GM21619 (cell line): Measurements from ENCODE around the gene ASIC3.
"Not testable (repeated sequence)": the region's sequence is repeated elsewhere in the genome, so short reads cannot be mapped to it uniquely, and the experiment has no call there.

Experiments
- ATAC-seq: cut with Tn5 transposase; IDR thresholded peaks from one replicate; pipeline ENCODE4 v1.9.1; 2021; ENCODE audit not compliant: unreplicated experiment

ASIC3 gene

GRCh38 chr7:151013733-151014497 lies 34.4 kb upstream of the ASIC3 start:
- ATAC-seq: no peak

GRCh38 chr7:151014950-151015349 lies 33.4 kb upstream of the ASIC3 start:
- no peak for ATAC-seq

DNA sequence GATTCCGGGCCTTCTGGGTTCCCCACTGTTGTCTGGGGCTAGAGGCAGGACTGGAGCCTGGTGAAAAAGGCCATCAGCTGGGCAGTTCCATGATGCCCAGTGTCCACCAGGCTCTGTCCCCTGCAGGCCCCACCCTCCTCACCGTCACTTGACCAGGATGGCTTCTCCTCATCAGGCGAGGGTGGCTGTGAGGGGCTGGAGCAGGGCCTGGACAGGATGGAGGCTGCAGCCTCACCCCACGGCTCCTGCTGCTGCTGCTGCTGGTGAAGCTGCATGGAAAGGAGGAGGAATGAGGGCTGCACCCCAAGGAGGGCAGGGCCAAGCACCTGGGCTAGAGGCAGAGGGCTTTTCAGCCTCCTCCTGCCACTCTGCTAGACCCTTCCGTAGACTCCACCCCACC lies 32.4 kb upstream of the ASIC3 start:
- no peak for ATAC-seq

GRCh38 chr7:151016505-151016904 lies 31.8 kb upstream of the ASIC3 start:
- ATAC-seq: no peak

DNA sequence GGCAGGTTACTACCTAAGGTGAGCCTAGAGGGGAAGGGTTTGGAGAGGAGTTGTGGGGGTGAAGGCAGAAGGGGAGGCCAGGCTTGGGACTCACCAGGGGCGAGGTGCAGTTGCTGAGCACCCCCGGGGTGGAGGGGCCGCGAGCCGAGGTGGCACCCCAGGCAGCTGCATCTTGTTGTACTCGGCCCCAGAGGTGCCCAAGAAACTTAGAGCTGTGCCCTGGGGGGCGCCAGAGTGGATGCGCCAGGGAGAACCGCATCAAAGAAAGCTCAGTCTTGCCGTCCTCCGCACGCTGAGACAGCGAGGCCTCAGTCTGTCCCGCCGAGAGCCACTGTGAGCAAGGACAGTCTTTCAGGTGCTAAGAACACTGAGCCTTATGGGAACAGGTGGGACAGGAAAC lies 31.4 kb upstream of the ASIC3 start:
- ATAC-seq: no peak

DNA sequence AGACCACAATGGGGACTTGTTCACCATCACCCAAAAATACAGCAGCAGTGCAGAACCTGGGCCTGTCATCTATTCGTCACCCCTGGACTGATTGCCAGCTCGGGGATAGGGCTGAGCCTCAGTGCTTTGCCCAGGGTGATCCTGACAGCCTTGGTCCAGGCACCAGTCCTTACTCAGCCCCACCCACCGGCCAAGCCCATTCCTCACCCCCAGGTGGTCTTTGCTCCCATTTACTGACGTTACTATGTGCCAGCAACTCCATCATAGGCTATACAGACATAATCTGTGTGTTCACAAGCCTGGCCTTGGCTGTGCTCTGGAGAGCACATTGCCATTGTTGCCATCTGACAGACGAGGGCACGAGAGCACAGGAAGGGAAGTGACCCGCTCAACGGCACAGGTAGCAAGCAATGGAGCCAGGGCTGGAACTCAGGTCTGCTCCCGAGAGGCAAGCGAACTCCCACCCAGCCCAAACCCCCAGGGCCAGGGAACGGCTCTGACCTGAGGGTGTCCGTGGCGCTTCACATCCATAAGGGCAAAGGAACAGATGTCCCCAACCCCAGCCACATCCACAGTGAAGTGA lies 30.9 kb upstream of the ASIC3 start:
- ATAC-seq: no peak

DNA sequence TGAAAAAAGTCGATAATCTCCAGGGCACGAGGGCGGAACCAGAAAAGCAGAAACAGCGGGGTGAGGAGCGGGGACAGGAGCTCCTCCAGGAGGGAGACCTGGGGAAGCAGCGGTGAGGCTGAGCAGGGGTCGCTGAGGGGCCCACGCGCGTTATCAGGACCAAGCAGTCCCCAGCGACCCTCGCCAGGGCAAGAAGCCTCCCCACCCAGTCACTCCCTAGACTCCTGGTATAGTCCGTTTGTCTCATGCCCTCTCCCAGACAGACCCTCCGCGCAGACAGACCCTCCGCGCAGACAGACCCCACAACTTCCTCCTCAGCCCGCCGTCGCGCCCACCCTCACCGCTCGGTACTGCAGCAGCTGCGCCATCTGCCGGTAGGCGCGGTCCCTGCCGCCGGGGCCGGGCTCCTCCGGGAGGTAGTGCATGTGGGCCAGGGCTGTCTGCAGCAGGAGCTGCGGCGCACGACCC lies 30.3 kb upstream of the ASIC3 start:
- peak; percentile 59 for ATAC-seq

DNA sequence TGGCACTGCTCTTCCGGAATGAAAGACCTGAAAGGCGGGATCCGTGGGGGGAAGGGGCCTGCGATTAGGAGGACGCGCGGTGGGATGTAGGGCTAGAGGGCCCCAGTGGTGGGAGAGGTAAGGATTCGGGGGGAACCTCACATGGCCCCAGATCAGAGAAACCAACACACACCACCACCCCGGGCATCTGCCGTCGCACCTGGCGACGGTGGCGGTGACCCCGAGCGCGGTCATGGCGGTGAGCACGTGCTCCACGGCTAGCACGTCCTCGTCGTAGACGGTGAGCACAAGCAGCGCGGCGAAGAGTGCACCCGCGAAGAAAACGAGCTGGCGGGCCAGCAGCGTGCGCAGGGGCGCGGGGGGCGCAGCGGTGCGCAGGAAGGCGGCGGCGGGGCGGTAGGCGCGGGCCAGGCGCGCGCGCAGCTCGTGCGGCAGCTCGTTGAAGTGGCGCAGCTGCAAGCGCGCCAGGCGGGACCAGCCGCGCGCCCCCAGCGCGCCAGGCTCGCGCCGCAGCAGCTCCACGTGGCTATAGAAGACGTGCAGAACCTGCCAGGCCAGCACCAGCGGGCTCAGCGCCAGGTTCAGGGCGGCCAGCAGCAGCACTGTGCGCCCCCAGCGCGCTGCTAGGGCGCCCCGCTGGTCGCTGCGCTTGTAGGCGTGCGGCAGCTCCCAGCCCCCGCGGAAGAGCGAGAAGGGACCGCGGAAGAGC lies 29.8 kb upstream of the ASIC3 start:
- ATAC-seq: no peak

DNA sequence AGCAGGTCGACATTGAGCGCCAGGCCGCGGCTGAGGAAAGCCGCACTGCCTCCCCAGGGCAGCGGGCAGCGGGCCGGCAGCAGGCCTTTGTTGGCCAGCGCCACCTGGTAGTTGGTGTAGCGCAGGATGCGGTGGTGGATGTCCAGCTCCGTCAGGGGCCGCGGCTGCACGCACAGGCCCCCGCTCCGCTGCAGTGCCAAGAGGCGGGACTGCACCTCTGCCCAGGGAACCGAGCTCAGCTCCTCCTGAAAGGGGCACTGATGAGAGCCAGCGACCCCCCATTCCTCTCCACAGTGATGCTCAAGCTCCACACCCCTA lies 29.2 kb upstream of the ASIC3 start:
- ATAC-seq: no peak

- no peak for ATAC-seq
Observed at GRCh38 chr7:151020231-151020630, 28.1 kb upstream of the ASIC3 start.

DNA sequence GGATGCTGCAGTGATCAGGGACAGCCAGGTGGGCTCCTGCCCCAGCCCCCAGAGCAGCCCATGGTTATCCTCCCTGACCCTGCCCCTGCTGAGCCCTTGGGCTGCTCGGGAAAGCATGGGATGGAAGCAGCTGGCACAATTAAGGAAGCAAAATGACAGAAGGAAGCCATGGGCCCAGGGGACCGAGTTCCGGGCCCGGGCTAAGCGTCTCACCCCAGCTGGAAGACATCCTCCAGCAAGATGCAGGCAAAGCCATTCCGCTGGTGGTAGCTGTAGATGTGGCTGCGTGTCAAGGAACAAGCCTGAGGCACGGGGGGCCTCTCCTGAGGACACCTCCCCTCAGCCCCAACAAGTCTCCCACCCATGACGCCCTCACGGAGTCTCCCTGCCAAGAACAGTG lies 25.1 kb upstream of the ASIC3 start:
- no peak for ATAC-seq

DNA sequence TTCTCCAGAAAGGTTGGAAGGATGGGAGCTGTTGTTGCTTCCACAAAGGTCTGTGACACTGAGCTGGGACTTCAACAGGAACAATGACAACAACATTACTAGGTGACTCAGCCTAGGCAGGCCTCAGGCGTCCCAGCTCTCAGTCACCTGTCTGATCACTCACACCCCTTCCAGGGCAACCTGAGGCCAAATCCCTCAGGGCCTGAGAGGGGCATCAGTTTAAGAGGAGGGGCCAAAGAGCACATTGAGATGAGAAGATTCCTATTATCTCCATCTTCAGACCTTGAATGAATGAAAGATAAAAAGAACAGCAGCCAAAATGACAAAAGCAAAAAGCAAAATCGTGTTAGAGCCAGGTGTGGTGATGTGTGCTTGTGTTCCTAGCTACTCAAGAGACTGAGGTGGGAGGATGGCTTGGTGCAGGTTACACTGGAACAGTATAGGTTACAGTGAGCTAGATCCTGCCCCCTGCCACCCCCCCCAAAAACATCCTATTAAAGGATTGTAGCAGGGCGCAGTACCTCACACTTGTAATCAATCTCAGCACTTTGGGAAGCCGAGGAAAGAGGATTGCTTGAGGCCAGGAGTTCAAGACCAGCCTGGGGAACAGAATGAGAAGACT lies 23.8 kb upstream of the ASIC3 start, which contains the start of gene ATG9B:
ATG9B (minus strand) TSS at position 60 of the 622 bp plus-strand sequence. CDS start 71 bp downstream, outside the sequence.
- no peak for ATAC-seq

DNA sequence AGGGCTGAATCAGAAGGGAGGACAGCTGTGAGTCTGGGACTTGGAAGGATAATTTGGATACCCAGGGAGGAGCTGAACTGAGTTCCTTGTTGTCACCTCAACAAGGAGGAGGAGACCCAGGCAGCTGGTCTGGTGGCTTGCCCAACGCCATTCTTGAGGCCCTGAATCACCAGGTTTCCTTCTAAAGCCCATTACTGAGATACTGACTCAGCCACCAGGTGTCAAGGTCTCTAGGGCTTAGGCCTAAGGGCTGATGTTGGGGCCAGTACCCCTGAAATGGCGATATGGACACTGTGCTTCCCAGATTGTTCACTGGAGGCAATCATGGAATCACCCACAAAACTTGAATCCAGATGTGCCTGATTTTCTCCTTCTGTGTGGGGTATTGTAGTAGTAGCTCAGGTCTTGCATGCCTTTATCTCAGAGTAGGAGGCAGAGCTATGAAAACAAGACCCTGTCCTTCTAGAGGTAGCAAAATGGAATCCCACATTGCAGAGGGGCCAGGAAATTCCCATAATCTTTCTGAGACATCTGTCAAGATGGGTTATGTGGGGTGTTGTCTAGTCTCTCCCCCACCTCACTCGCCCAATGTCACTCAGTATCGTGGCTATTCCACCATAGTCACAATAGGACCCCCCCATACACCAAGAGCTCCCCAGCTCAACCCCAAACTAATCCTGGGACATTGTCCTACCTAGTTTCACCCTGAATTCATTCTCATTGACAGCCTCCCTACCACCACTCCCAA lies 22.2 kb upstream of the ASIC3 start:
- no peak for ATAC-seq

GRCh38 chr7:151026771-151027727 lies 21.3 kb upstream of the ASIC3 start:
- not testable (repeated sequence) for ATAC-seq

GRCh38 chr7:151027728-151028130 lies 20.6 kb upstream of the ASIC3 start:
- ATAC-seq: not testable (repeated sequence)

GRCh38 chr7:151028131-151028947 lies 20.0 kb upstream of the ASIC3 start, which contains the start of gene ABCB8:
Gene ABCB8, plus strand, starts transcription at chr7:151028450. Its CDS starts 66 bp downstream, at chr7:151028516.
- peak; percentile 94 for ATAC-seq

GRCh38 chr7:151028948-151029501 lies 19.3 kb upstream of the ASIC3 start:
- no peak for ATAC-seq

DNA sequence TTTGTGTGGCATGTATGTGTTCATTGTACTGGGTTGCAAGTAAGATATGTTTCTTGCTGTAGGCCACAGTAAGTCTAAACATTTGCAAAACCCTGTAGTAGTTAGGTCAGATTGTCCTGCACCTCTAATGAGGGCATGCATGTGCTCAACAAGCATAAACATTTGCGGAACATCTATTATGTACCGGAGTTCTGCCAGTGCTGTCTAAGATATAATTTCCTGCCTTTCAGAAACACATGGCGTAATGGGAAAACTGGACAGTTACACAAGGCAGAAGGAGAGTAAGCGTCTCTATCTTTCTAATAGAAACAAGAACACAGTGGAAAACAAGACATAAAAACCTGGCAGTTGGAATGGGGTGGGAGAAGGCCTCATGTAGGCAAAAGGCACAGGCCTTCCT lies 17.3 kb upstream of the ASIC3 start:
- ATAC-seq: no peak
